HG03520 (cell line): Measurements from ENCODE around the gene SNRPB.

Source experiments
- ATAC-seq: cut with Tn5 transposase; IDR thresholded peaks from one replicate; pipeline ENCODE4 v1.9.1; 2021; ENCODE audit warnings: mild to moderate bottlenecking, moderate library complexity; ENCODE audit not compliant: unreplicated experiment

SNRPB gene

DNA sequence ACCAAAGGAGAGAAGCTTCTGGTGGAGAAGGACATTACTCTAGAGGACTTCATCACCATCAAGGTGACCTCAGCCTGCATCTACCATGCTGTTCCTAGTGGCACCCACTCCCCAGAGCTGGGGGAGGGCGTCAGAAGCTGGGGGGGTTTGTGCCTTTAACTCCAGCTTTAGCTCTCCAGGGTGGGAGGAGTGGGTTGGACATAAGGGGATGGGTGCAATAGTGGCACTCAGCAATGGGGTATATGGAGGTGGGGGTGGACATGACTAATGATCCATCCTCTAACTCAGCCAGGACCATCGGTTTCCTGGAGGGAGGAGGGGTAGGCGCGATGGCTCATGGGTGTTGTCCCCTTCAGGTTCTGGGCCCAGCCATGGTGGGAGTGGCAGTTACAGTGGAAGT, 40.1 kb downstream of the SNRPB start:
- no peak for ATAC-seq

DNA sequence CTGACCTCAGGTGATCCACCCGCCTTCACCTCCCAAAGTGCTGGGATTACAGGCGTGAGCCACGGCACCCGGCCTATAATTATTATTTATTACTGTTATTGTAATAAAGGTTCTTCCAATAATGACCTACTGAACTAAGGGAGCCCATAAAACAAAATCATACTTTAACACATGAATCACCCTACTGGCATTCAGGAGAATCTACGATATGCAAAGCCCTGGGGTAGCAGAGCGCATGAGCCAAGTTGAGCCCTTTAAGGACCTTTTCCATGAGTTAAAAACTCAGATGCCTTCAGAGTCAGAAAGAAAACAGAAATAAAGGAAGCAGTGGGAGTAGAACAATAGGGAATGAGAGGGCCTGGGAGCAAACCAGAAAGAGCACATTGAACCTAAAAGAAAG, 41.5 kb downstream of the SNRPB start:
- no peak for ATAC-seq

DNA sequence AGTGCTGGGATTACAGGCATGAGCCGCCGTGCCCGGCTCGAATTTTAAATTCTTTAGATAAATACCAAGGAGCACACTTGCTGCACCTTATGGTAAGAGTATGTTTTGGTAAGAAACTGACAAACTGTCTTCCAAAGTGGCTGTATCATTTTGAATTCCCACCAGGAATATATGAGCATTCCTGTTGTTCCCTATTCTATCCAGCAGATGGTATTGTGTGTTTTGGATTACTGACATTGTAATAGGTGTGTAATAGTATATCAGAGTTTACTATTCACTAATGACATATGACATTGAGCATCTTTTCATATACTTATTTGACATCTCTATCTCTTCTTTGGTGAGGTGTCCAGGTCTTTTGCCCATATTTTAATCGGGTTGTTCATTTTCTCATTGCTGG, 49.3 kb downstream of the SNRPB start:
- no peak for ATAC-seq

DNA sequence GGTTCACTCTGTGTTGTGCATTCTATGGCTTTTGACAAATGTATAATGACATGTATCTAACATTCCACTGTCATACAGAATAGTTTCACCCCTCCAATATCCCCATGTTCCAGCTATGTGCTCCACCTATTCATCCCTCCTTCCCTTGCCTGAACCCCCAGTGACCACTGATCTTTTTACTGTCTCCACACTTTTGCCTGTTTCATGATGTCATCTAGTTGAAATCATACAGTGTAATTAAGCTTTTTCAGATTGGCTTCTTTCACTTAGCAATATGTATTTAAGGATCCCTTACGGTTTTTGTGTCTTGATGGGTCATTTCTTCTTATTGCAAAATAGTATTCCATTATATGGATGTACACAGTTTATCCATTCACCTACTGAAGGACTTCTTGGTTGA, 50.1 kb downstream of the SNRPB start:
- no peak for ATAC-seq

DNA sequence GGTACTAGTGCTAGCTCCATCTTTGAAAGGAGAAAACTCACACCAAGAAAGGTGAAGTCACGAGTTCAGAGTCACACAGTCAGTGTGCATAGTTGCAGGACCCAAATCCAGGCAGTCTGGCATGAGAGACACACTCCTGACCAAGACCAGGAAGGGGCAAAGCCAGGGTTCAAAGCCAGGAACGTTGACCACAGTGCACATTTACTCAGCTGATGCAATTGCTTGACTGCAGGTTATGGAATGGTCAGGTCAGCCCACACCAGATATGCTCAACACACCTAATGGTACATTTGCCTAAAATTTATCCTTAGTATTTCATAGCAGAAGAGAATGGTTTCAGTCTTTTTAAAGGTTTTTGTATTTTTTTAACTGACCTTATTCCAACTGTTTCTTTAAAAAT, 52.2 kb downstream of the SNRPB start:
- no peak for ATAC-seq

DNA sequence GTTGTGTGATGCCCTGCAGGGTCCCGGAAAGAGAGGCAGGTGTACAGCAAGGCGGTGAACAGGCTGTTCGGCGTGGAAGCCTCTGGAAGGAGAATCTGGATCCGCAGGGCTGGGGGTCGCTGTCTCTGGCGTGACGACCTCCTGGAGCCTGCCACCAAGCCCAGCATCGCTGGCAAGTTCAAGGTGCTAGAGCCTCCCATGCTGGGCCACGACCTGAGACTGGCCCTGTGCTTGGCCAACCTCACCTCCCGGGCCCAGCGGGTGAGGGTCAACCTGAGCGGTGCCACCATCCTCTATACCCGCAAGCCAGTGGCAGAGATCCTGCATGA, 53.4 kb downstream of the SNRPB start:
- ATAC-seq: no peak

DNA sequence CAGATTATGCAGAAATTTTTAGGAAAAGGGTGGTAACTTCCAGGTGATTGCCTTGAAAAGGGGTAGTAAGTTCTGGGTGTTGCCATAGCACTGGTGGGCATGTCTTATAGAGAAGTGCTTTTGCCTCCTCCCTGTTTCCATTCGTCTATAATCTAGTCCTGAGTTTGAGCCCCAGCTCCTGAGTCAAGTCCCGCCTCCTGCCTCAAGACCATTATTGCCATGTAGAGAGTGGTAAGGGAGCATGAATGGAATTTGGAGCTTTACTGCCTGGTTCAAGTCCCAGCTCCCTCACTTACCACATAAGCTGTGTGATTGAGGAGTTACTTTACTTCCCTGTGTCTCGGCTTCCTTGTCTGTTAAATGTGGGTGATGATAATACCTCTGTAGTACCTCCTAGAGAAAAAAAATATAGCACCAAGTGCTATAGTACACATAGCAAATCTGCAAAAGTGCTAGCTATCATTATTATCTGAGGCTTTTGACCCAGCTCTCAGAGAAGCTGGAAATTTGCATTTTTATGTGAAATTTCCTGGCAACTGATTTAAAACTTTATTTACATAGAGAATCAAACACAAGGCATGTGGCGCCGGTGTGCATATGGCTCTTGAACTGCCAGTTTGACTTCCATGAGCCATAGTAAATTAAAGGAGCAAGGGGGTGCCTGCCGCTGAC, 53.9 kb downstream of the SNRPB start:
- ATAC-seq: no peak
